Measurements from ENCODE around the gene OVAAL. TPM values are rescaled to one million over a fixed set of nuclear protein-coding genes. Genes with fewer than 3 reads are reported as not detected.

The OVAAL gene
- total RNA-seq, 1 experiment from 2014 or later, result not detected

DNA sequence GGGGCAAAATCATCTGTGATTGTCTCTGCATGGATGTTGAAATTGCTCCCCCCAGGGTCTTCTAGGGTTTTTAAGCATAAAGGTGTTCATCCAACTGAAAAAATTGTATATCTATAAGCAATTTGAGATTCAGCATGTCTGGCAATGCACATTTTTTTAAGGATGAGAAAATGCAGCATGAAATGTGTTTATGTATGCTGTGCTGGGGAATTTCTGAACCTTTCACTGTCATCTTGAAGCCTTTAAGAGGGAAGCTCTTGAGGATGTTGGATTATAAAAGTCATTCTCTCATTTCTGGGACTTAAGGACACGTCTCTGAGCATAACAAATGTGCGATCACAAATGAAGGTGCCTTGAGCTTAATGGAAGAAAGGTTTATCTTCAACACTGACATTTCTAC, 9.4 kb downstream of the OVAAL start:
- POLR2A ChIA-PET, result no interaction called here
- peaks cover 10% of the 10 kb centered on the region for H3K9me3 Mint-ChIP-seq (ENCODE audit: unreplicated experiment)
- H3K4me3 ChIP-seq (ENCODE audit: low read depth, low read length), result no peak overlapping the region
- H3K27me3 Mint-ChIP-seq (ENCODE audit: insufficient read depth, unreplicated experiment), result no peaks in the 10 kb centered on the region
- intact Hi-C loops (cut with micrococcal nuclease; ENCODE audit: unreplicated experiment), result no loop called here
- H3K27me3 ChIP-seq (replicated peaks; ENCODE audit: control insufficient read depth, insufficient read depth, low read length), result no peaks in the 10 kb centered on the region
- H3K4me1 ChIP-seq, result peaks cover 14% of the 10 kb centered on the region
- H3K27ac Mint-ChIP-seq (ENCODE audit: unreplicated experiment), result no peak overlapping the region
- DNase-seq, result no peak
- H3K4me3 Mint-ChIP-seq (ENCODE audit: unreplicated experiment), result no peak overlapping the region
- no TSS peak for BruUV-seq (replicated peaks)
- TF ChIP-seq, protein P1, sequence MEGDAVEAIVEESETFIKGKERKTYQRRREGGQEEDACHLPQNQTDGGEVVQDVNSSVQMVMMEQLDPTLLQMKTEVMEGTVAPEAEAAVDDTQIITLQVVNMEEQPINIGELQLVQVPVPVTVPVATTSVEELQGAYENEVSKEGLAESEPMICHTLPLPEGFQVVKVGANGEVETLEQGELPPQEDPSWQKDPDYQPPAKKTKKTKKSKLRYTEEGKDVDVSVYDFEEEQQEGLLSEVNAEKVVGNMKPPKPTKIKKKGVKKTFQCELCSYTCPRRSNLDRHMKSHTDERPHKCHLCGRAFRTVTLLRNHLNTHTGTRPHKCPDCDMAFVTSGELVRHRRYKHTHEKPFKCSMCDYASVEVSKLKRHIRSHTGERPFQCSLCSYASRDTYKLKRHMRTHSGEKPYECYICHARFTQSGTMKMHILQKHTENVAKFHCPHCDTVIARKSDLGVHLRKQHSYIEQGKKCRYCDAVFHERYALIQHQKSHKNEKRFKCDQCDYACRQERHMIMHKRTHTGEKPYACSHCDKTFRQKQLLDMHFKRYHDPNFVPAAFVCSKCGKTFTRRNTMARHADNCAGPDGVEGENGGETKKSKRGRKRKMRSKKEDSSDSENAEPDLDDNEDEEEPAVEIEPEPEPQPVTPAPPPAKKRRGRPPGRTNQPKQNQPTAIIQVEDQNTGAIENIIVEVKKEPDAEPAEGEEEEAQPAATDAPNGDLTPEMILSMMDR (IDR thresholded peaks at IDR 0.05; ENCODE audit: insufficient read depth in 1 of 2, low read depth in 1 of 2, low read length in 1 of 2, severe bottlenecking in 1 of 2, unreplicated experiment in 1 of 2), result no peak
- H3K36me3 ChIP-seq (ENCODE audit: control insufficient read depth, insufficient read depth, low read length), result no peaks in the 10 kb centered on the region
- H3K36me3 Mint-ChIP-seq (ENCODE audit: insufficient read depth, unreplicated experiment), result no peaks in the 10 kb centered on the region
- peaks cover 11% of the 10 kb centered on the region for H3K4me1 Mint-ChIP-seq (ENCODE audit: low read depth, unreplicated experiment)
- CTCF ChIA-PET, result no interaction called here
- H3K9me3 ChIP-seq, result no peaks in the 10 kb centered on the region

DNA sequence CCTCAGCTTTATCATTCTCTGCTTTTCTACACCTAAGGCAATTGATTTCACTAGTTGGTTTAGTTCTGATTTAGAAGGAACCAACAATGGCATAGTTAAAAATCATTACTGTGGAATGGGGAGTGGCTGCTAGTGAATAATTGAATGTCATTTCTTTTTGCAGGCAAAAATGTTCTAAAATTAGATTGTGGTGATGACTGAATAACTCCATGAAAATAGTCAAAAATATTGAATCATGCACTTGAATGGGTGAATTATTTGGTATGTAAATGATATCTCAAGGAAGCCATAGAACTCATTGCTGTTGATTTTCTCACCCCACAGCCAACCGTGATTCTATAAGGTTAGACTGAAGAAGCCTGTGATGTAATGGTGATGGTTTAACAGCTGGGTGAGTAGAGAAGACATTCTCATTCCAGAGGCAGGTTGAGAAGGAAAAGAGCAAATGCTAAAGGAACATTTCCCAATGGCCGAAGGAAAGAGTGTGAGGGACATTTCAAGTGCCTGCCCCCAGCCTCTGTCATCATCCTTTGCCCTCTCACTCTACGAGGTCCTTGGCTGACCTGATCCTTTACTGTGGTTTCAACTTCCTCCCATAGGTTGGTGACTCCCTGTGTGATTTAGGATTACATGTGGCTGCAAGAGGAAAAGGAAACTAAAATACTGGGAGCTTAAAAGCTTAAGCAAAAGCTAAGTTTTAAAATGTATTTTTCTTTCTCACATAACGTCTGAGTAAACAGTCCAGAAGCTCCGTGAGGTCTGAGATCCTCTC, 12.5 kb downstream of the OVAAL start:
- ChIA-PET CTCF (no interaction called here), POLR2A (no interaction called here)
- no peaks in the 10 kb centered on the region for H3K9me3 Mint-ChIP-seq (ENCODE audit: unreplicated experiment)
- H3K27ac Mint-ChIP-seq (ENCODE audit: unreplicated experiment), result no peak overlapping the region
- H3K27me3 ChIP-seq (replicated peaks; ENCODE audit: control insufficient read depth, insufficient read depth, low read length), result no peaks in the 10 kb centered on the region
- H3K36me3 ChIP-seq (ENCODE audit: control insufficient read depth, insufficient read depth, low read length), result no peaks in the 10 kb centered on the region
- intact Hi-C loops (cut with micrococcal nuclease; ENCODE audit: unreplicated experiment), result no loop called here
- TF ChIP-seq, protein P1 (IDR thresholded peaks at IDR 0.05; ENCODE audit: insufficient read depth in 1 of 2, low read depth in 1 of 2, low read length in 1 of 2, severe bottlenecking in 1 of 2, unreplicated experiment in 1 of 2), result no peak
- no peaks in the 10 kb centered on the region for H3K36me3 Mint-ChIP-seq (ENCODE audit: insufficient read depth, unreplicated experiment)
- H3K9me3 ChIP-seq, result no peaks in the 10 kb centered on the region
- BruUV-seq (replicated peaks), result no TSS peak
- H3K4me1 Mint-ChIP-seq (ENCODE audit: low read depth, unreplicated experiment), result peaks cover 8% of the 10 kb centered on the region
- H3K4me3 ChIP-seq (ENCODE audit: low read depth, low read length), result no peak overlapping the region
- DNase-seq, result no peak
- H3K27me3 Mint-ChIP-seq (ENCODE audit: insufficient read depth, unreplicated experiment), result no peaks in the 10 kb centered on the region
- peaks cover 21% of the 10 kb centered on the region for H3K4me1 ChIP-seq
- no peak overlapping the region for H3K4me3 Mint-ChIP-seq (ENCODE audit: unreplicated experiment)

DNA sequence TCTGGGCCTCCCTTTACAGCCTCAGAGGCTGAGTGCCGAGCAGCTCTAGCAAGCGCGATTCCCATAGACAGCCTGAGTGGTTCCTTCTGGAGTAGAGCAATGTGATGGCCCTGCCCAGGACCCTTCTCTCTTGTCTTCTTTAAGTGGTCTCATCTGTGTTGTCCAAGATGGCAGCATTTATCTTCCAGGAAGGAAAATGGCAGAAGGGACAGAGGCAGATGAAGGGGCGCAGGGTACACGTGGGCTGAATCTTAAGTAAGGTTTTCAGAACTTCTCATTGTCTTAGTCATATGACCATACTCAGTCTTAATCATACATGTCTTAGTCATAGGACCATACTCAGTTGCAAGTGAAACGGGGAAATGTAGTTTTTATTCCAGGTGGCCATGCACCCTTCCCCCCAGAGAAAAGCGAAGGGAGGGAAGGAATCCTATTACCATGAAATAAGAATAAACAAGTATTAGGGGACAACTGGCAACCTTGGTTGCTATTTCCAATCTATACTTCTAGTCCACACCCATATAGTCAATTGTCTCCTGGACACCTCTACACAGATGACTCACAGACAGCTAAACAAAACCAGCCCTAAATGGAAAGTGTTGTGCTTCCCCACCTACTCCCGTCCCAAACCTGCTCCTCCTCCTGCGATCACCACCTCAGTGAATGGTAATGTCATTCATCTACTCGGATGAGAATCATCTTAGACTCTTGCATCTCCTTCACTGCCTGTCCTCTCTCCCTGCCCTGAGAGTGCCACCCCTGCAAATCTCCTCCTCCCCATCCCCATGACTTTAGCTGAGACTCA, 13.3 kb downstream of the OVAAL start:
- intact Hi-C loops (cut with micrococcal nuclease; ENCODE audit: unreplicated experiment), result no loop called here

More for the DNA sequence above, 13.3 kb downstream of the OVAAL start:
- no TSS peak for BruUV-seq (replicated peaks)
- H3K36me3 ChIP-seq (ENCODE audit: control insufficient read depth, insufficient read depth, low read length), result no peaks in the 10 kb centered on the region
- TF ChIP-seq, protein P1 (IDR thresholded peaks at IDR 0.05; ENCODE audit: insufficient read depth in 1 of 2, low read depth in 1 of 2, low read length in 1 of 2, severe bottlenecking in 1 of 2, unreplicated experiment in 1 of 2), result no peak
- H3K36me3 Mint-ChIP-seq (ENCODE audit: insufficient read depth, unreplicated experiment), result no peaks in the 10 kb centered on the region
- no peaks in the 10 kb centered on the region for H3K9me3 Mint-ChIP-seq (ENCODE audit: unreplicated experiment)
- no peak overlapping the region for H3K27ac Mint-ChIP-seq (ENCODE audit: unreplicated experiment)
- no peak for DNase-seq
- H3K27me3 Mint-ChIP-seq (ENCODE audit: insufficient read depth, unreplicated experiment), result no peaks in the 10 kb centered on the region
- peaks cover 9% of the 10 kb centered on the region for H3K4me1 Mint-ChIP-seq (ENCODE audit: low read depth, unreplicated experiment)
- ChIA-PET CTCF (no interaction called here), POLR2A (no interaction called here)
- H3K4me3 Mint-ChIP-seq (ENCODE audit: unreplicated experiment), result no peak overlapping the region
- H3K9me3 ChIP-seq, result no peaks in the 10 kb centered on the region
- H3K4me1 ChIP-seq, result peaks cover 21% of the 10 kb centered on the region
- H3K4me3 ChIP-seq (ENCODE audit: low read depth, low read length), result no peak overlapping the region
- no peaks in the 10 kb centered on the region for H3K27me3 ChIP-seq (replicated peaks; ENCODE audit: control insufficient read depth, insufficient read depth, low read length)
